K562 (cell line): Measurements from ENCODE around the gene FBXW8. TPM values are rescaled to one million over a fixed set of nuclear protein-coding genes. Genes with fewer than 3 reads are reported as not detected.

ENCODE experiments used
- ATAC-seq: fragments of 200-7000 bp; cut with Tn5 transposase; 3 replicates; pipeline ENCODE4 v1.9.1; 2020; ENCODE audit warnings: moderate library complexity
- BruUV-seq: library from RNA; stranded (reverse); fragments of 400-500 nt; replicated peaks from 2 replicates; lab custom pipeline; 2021; lab: Mats Ljungman, UMichigan
- CTCF ChIA-PET: fragments of 300-600 bp; formaldehyde crosslinking; extraction: SDS; loops from one replicate; lab custom pipeline; 2021; ENCODE audit warnings: low intra/inter-chr PET ratio; lab: Yijun Ruan, JAX
- POLR2A ChIA-PET: fragments of 300-600, 350-650 bp; sonication (Branson Sonifier 250); formaldehyde crosslinking; extraction: SDS; loops from one replicate; lab custom pipeline; 2021; ENCODE audit warnings: antibody characterized with exemption, inconsistent platforms; lab: Yijun Ruan, JAX
- DNase-seq, 4 experiments: peaks; one replicate each; pipeline versions ENCODE4 v3.0.0 to v3.0.0-alpha.2; 2011 to 2018; ENCODE audit warnings: low spot score in 3 of 4, mixed read lengths in 3 of 4; ENCODE audit errors: extremely low read depth in 1 of 4
- FAIRE-seq: peaks from 2 replicates; lab custom pipeline; 2011; peaks lifted over from hg19 to GRCh38; lab: Jason Lieb, UNC
- H2AFZ ChIP-seq: 2 replicates; pipeline ENCODE4 v1.6.0; 2011; ENCODE audit warnings: low read depth, low read length, control low read depth, inconsistent platforms
- H3K27ac ChIP-seq: fragments of 200-600 bp; 3 replicates; pipeline ENCODE4 v1.8.0; 2011; ENCODE audit warnings: low read depth, mild to moderate bottlenecking, control low read depth, inconsistent platforms, low read length, moderate library complexity, mixed read lengths; ENCODE audit errors: extremely low read depth
- H3K27me3 ChIP-seq, 2 experiments: fragments of 300-600 bp in 1 of 2; 2 replicates in 1 of 2; 3 replicates in 1 of 2; pipeline versions ENCODE4 v1.6.0 to v1.8.0; 2011; ENCODE audit warnings: inconsistent platforms in 2 of 2, low read length in 2 of 2, mild to moderate bottlenecking in 1 of 2, mixed read lengths in 1 of 2, moderate library complexity in 1 of 2; ENCODE audit not compliant: control insufficient read depth in 2 of 2, insufficient read depth in 2 of 2
- H3K36me3 ChIP-seq: fragments of 300-600 bp; 3 replicates; pipeline ENCODE4 v1.8.0; 2011; ENCODE audit warnings: mild to moderate bottlenecking, low read length, inconsistent platforms; ENCODE audit not compliant: control insufficient read depth, insufficient read depth
- H3K4me1 ChIP-seq, 2 experiments: fragments of 200-600 bp in 1 of 2; replicated peaks in 1 of 2; 2 replicates in 1 of 2; 3 replicates in 1 of 2; pipeline versions ENCODE4 v1.5.1 to v1.8.0; 2011; ENCODE audit warnings: inconsistent platforms in 2 of 2, low read length in 2 of 2, mild to moderate bottlenecking in 1 of 2, mixed read lengths in 1 of 2, moderate library complexity in 1 of 2; ENCODE audit not compliant: control insufficient read depth in 2 of 2, insufficient read depth in 2 of 2
- H3K4me2 ChIP-seq: 2 replicates; pipeline ENCODE4 v1.6.1; 2011; ENCODE audit warnings: low read length, control low read depth, inconsistent platforms, mixed read lengths; ENCODE audit not compliant: insufficient read depth
- H3K4me3 ChIP-seq: fragments of 200-600 bp; sonication (generic), shearing (Covaris generic); 2 replicates; pipeline ENCODE4 v1.5.1; 2016; ENCODE audit warnings: control low read depth, inconsistent platforms
- H3K79me2 ChIP-seq: fragments of 200-600 bp; 3 replicates; pipeline ENCODE4 v1.8.0; 2011; ENCODE audit warnings: low read length, inconsistent platforms; ENCODE audit not compliant: control insufficient read depth, insufficient read depth
- H3K9ac ChIP-seq, 2 experiments: 2 replicates each; pipeline versions ENCODE4 v1.6.0 to v1.6.1; 2011; ENCODE audit warnings: low read depth in 2 of 2, low read length in 2 of 2, control low read depth in 1 of 2, inconsistent platforms in 1 of 2, mild to moderate bottlenecking in 1 of 2, mixed read lengths in 1 of 2; ENCODE audit not compliant: insufficient read depth in 1 of 2
- H3K9me1 ChIP-seq: one replicate; pipeline ENCODE4 v1.6.0; 2011; ENCODE audit warnings: inconsistent platforms, mild to moderate bottlenecking, low read length, moderate library complexity; ENCODE audit not compliant: control insufficient read depth, insufficient read depth
- H3K9me3 ChIP-seq: replicated peaks from 2 replicates; pipeline ENCODE4 v1.5.1; 2011; ENCODE audit warnings: low read depth, low read length, inconsistent platforms; ENCODE audit not compliant: control insufficient read depth, insufficient read depth
- H4K20me1 ChIP-seq: replicated peaks from 2 replicates; pipeline ENCODE4 v1.6.1; 2011; ENCODE audit warnings: low read length, inconsistent platforms, mixed read lengths; ENCODE audit not compliant: control insufficient read depth, insufficient read depth
- ARID1B ChIP-seq: fragments of 450-650 bp; IDR thresholded peaks from 2 replicates; pipeline ENCODE4 v1.6.1; 2016; ENCODE audit warnings: antibody characterized with exemption, mild to moderate bottlenecking, inconsistent platforms
- BRD4 ChIP-seq: fragments of 200-600 bp; sonication (generic); IDR thresholded peaks from 2 replicates; pipeline ENCODE4 v1.6.1; 2017; ENCODE audit warnings: inconsistent platforms
- CSDE1 ChIP-seq, 2 experiments: fragments of 450-650 bp; IDR thresholded peaks; 2 replicates each; pipeline ENCODE4 v1.6.1; 2016; ENCODE audit warnings: mild to moderate bottlenecking in 1 of 2
- EWSR1 ChIP-seq: fragments of 450-650 bp; IDR thresholded peaks from 2 replicates; pipeline ENCODE4 v1.6.1; 2018; ENCODE audit warnings: borderline replicate concordance, mild to moderate bottlenecking, low read depth, moderate library complexity; ENCODE audit not compliant: partially characterized antibody
- KAT7 ChIP-seq: sonication (generic); formaldehyde crosslinking; IDR thresholded peaks from 2 replicates; pipeline ENCODE4 v1.8.0; 2022; ENCODE audit warnings: missing genetic modification reagents, mild to moderate bottlenecking, borderline replicate concordance
- NR2F6 ChIP-seq: fragments of 450-650 bp; formaldehyde crosslinking; IDR thresholded peaks from 2 replicates; pipeline ENCODE4 v1.4.0; 2020; ENCODE audit warnings: mild to moderate bottlenecking
- PYGO2 ChIP-seq: fragments of 450-650 bp; IDR thresholded peaks from 2 replicates; pipeline ENCODE4 v1.6.1; 2016; ENCODE audit warnings: mild to moderate bottlenecking, missing genetic modification characterization, moderate library complexity, missing compliant biosample characterization
- SIX5 ChIP-seq, 2 experiments: IDR thresholded peaks; 2 replicates each; pipeline ENCODE4 v1.6.1; 2011; ENCODE audit warnings: low read length in 2 of 2, borderline replicate concordance in 1 of 2, low read depth in 1 of 2, mild to moderate bottlenecking in 1 of 2, moderate library complexity in 1 of 2; ENCODE audit not compliant: insufficient read depth in 1 of 2
- SLC30A9 ChIP-seq: fragments of 250-450 bp; sonication (Bioruptor Pico); IDR thresholded peaks from 2 replicates; pipeline ENCODE4 v1.8.0; 2022; ENCODE audit warnings: mild to moderate bottlenecking, moderate library complexity
- SMC3 ChIP-seq: conservative IDR thresholded peaks from 2 replicates; pipeline ENCODE4 v1.6.1; 2011; ENCODE audit warnings: low read depth, low read length, improper control_type of control experiment; ENCODE audit not compliant: insufficient read depth
- TAF1 ChIP-seq: IDR thresholded peaks from 2 replicates; pipeline ENCODE4 v1.6.1; 2011; ENCODE audit warnings: mild to moderate bottlenecking, low read length, moderate library complexity; ENCODE audit not compliant: insufficient read depth, control insufficient read depth, severe bottlenecking; ENCODE audit errors: extremely low read depth
- TEAD1 ChIP-seq, 2 experiments: fragments of 450-650 bp in 1 of 2; sonication (generic) in 1 of 2; formaldehyde crosslinking; IDR thresholded peaks; 2 replicates each; pipeline versions ENCODE4 v1.4.0 to v1.8.0; 2020 to 2022; ENCODE audit warnings: mild to moderate bottlenecking in 2 of 2, missing genetic modification reagents in 1 of 2
- ZNF165 ChIP-seq: fragments of 250-450 bp; sonication (Bioruptor Pico); IDR thresholded peaks from 2 replicates; pipeline ENCODE4 v1.4.0; 2020; ENCODE audit warnings: borderline replicate concordance
- ZNF274 ChIP-seq: IDR thresholded peaks from 2 replicates; pipeline ENCODE4 v1.6.1; 2011; ENCODE audit warnings: low read depth, mild to moderate bottlenecking, low read length, moderate library complexity, borderline replicate concordance
- WGBS: fragments of 100-300 bp; shearing (Covaris generic); methylation state at CpG from one replicate; pipeline ENCODE4 v1.1.6; 2016; ENCODE audit warnings: low coverage, mixed read lengths; ENCODE audit not compliant: insufficient coverage; ENCODE audit errors: missing lambda C conversion rate; 5-methylcytosine and 5-hydroxymethylcytosine counted together
- in situ Hi-C: fragments of 300-500 bp; cut with MboI; formaldehyde crosslinking; loops from 4 replicates; pipeline ENCODE4 v1.15.0; 2018; ENCODE audit warnings: inconsistent platforms, mixed read lengths
- intact Hi-C: fragments of 100-400 bp; cut with micrococcal nuclease; formaldehyde crosslinking; loops from 2 replicates; pipeline ENCODE4 v1.14.2; 2022
- polyA plus RNA-seq, 8 experiments: library from polyadenylated mRNA; depleted of rRNA in 4 of 8; stranded (reverse) in 5 of 8; unstranded in 3 of 8; fragments of >200 nt; fragmentation: Nextera tagmentation in 2 of 8; fragmentation: Illumina TruSeq in 1 of 8; extraction: Ambion mirVana in 2 of 8; extraction: Trizol in 1 of 8; gene quantifications; 2 replicates each; pipeline versions ENCODE4 v1.2.1 to v1.2.3, GENCODE V29; 2011 to 2014; ENCODE audit warnings: inconsistent platforms in 1 of 8, missing spikeins in 1 of 8
- total RNA-seq, 7 experiments: library from RNA; depleted of rRNA in 6 of 7; stranded (reverse); fragments of >200 nt in 6 of 7; fragmentation: Illumina TruSeq in 2 of 7; extraction: Trizol in 2 of 7; gene quantifications; 2 replicates each; pipeline versions ENCODE4 v1.2.1 to v1.2.3, GENCODE V29; 2011 to 2021; ENCODE audit warnings: low replicate concordance in 1 of 7
- TF ChIP-seq, protein P1 (sequence below): fragments of 450-650 bp; IDR thresholded peaks from 2 replicates; pipeline ENCODE4 v1.6.1; 2016
- TF ChIP-seq, protein P2 (sequence below): fragments of 250-450 bp; sonication (Bioruptor Pico); IDR thresholded peaks from 2 replicates; pipeline ENCODE4 v1.9.0; 2021; ENCODE audit warnings: mild to moderate bottlenecking, inconsistent platforms
- TF ChIP-seq, protein P3 (sequence below): fragments of 250-450 bp; sonication (Bioruptor Pico); IDR thresholded peaks from 2 replicates; pipeline ENCODE4 v1.5.0; 2021

The FBXW8 gene
- total and polyA plus RNA-seq, 9 of the 15 experiments (the other 6 are each of a cell fraction or from before 2014, with no cell fraction given), result 0.58 to 8.3 (median 4.4) TPM

DNA sequence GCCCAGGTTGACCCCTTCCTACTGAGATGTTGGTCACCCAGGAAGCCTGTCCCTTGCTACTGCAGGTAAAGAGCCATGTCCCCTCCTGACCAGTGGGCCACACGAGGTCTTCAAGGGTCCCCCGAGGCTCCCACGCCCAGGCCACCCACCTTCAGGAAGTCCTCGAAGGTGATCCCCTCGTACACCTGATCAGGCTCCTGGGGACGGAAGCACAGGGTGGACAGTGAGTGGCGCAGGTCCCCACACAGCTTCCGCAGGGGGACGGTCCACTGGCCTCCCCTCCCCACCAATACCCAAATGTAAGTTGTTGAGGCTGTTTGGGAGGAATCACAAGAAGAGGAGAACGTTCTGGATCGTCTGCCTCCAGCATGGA lies 131.0 kb downstream of the FBXW8 start (continued):
- TF ChIP-seq, protein P1, sequence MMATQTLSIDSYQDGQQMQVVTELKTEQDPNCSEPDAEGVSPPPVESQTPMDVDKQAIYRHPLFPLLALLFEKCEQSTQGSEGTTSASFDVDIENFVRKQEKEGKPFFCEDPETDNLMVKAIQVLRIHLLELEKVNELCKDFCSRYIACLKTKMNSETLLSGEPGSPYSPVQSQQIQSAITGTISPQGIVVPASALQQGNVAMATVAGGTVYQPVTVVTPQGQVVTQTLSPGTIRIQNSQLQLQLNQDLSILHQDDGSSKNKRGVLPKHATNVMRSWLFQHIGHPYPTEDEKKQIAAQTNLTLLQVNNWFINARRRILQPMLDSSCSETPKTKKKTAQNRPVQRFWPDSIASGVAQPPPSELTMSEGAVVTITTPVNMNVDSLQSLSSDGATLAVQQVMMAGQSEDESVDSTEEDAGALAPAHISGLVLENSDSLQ, result no peak
- 0 out of 2 replicates have a peak, but pooled peaks have one; percentile 23 for TF ChIP-seq KAT7

DNA sequence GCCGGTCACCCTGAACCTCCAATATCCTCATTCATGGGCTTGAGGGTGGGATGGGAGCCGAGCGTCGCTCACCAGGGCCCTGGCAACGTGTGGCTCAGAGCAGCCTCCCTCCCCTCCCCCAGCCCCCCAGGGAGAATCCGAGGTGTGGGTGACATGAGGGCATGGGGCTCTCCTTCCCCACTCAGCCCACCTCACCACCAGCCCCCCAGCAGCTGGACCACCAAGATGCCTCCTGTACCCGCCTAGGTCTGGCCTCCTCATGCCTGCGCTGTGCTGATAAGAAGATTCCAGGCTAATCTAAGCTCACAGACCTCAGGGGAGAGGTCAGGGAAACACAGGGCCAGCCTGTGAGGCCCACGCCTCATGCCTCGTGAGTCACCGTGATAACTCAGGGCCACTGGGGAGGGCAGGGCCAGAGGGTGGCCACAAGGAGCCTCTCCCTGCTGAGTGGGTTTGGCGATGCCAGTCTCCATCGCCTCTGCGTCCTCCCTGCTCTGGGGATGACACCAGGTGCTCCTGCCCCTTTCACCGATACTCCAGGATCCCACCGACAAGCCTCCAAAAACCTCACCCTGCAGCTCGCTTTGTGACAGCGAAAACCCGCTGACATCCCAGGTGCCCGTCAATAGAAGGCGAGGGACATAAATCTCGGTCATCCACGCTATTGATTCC lies 131.6 kb downstream of the FBXW8 start:
- peaks cover 10% of the 10 kb centered on the region; the same call in 2 of the 3 replicates for H3K36me3 ChIP-seq
- BruUV-seq, result no TSS peak
- H3K9me3 ChIP-seq, result no peaks in the 10 kb centered on the region
- peak; percentile 100 for FAIRE-seq
- H3K4me1 ChIP-seq, result peaks cover 49 to 82% of the 10 kb centered on the region in 2 experiments
- no peaks in the 10 kb centered on the region for H3K79me2 ChIP-seq
- H3K9ac ChIP-seq, result peak overlapping the region; percentile 39 to 62; a peak in 3 of 4 replicates
- H3K9me1 ChIP-seq, result no peaks in the 10 kb centered on the region
- intact Hi-C loops (no loop called here), in situ Hi-C loops (no loop called here)
- peak; percentile 96 for ATAC-seq
- peak overlapping the region; percentile 79 for H3K4me2 ChIP-seq
- H2AFZ ChIP-seq, result peak overlapping the region; percentile 36
- POLR2A ChIA-PET, result interaction anchor here (0.6 to 2.9 kb wide), 7 partner anchors 8 to 89 kb away, joined by 3 to 14 read pairs (median 4); no protein-coding TSS in a partner anchor
- peak; percentile 98 for DNase-seq
- CTCF ChIA-PET, result interaction anchor here (1.2 kb wide), 1 partner anchor 17 kb away, joined by 3 read pairs; no protein-coding TSS in a partner anchor
- 2% methylated on average over 18 of the region's 23 CpGs for WGBS
- H4K20me1 ChIP-seq, result no peaks in the 10 kb centered on the region
- peak overlapping the region; percentile 74 for H3K27ac ChIP-seq
- no peak overlapping the region for H3K4me3 ChIP-seq
- H3K27me3 ChIP-seq, result no peaks in the 10 kb centered on the region
- TF ChIP-seq TAF1, result peak; percentile 81
- TF ChIP-seq, protein P2, sequence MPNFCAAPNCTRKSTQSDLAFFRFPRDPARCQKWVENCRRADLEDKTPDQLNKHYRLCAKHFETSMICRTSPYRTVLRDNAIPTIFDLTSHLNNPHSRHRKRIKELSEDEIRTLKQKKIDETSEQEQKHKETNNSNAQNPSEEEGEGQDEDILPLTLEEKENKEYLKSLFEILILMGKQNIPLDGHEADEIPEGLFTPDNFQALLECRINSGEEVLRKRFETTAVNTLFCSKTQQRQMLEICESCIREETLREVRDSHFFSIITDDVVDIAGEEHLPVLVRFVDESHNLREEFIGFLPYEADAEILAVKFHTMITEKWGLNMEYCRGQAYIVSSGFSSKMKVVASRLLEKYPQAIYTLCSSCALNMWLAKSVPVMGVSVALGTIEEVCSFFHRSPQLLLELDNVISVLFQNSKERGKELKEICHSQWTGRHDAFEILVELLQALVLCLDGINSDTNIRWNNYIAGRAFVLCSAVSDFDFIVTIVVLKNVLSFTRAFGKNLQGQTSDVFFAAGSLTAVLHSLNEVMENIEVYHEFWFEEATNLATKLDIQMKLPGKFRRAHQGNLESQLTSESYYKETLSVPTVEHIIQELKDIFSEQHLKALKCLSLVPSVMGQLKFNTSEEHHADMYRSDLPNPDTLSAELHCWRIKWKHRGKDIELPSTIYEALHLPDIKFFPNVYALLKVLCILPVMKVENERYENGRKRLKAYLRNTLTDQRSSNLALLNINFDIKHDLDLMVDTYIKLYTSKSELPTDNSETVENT (CRISPR knock-in tag), result no peak
- TF ChIP-seq SLC30A9 (CRISPR knock-in tag), result no peak
- peak; percentile 100 for TF ChIP-seq ARID1B
- TF ChIP-seq, protein P3, sequence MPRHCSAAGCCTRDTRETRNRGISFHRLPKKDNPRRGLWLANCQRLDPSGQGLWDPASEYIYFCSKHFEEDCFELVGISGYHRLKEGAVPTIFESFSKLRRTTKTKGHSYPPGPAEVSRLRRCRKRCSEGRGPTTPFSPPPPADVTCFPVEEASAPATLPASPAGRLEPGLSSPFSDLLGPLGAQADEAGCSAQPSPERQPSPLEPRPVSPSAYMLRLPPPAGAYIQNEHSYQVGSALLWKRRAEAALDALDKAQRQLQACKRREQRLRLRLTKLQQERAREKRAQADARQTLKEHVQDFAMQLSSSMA (CRISPR knock-in tag), result no peak
- no peak for TF ChIP-seq ZNF165 (CRISPR knock-in tag)
- peak; percentile 78; the same call in 1 of the 2 replicates for TF ChIP-seq ZNF274
- TF ChIP-seq BRD4, result no peak
- no peak for TF ChIP-seq EWSR1
- peak; percentile 95 for TF ChIP-seq PYGO2
- no peak for TF ChIP-seq CSDE1 (IDR thresholded peaks at IDR 0.05)
- peak; percentile 99 for TF ChIP-seq TEAD1 (CRISPR knock-in tag; IDR thresholded peaks at IDR 0.05)
- no peak for TF ChIP-seq SMC3
- TF ChIP-seq NR2F6 (CRISPR knock-in tag), result no peak
- TF ChIP-seq SIX5 (IDR thresholded peaks at IDR 0.05; ENCODE audit: borderline replicate concordance in 1 of 2, insufficient read depth in 1 of 2, low read depth in 1 of 2, low read length in 2 of 2), result no peak
